A549 (cell line): Measurements from ENCODE around the gene TMEM218. TPM values are rescaled to one million over a fixed set of nuclear protein-coding genes. Genes with fewer than 3 reads are reported as not detected.

ENCODE experiments used
- ATAC-seq, 2 experiments: fragments of 200-7000 bp in 1 of 2; fragments of >200 bp in 1 of 2; cut with Nextera tagmentation in 1 of 2; cut with Tn5 transposase in 1 of 2; 3 replicates each; pipeline versions ENCODE4 v1.8.0 to v1.9.1; 2018 to 2020; ENCODE audit warnings: mild to moderate bottlenecking in 1 of 2, moderate library complexity in 1 of 2
- CTCF ChIA-PET: fragments of 300-600 bp; sonication (Branson Sonifier 250); formaldehyde crosslinking; extraction: SDS; loops from one replicate; lab custom pipeline; 2021; ENCODE audit warnings: antibody characterized with exemption, inconsistent platforms; lab: Yijun Ruan, JAX
- POLR2A ChIA-PET: fragments of 350-600 bp; formaldehyde crosslinking; extraction: SDS; loops from one replicate; lab custom pipeline; 2021; ENCODE audit warnings: antibody characterized with exemption, inconsistent platforms; lab: Yijun Ruan, JAX
- DNase-seq, 2 experiments: peaks; one replicate each; pipeline versions ENCODE4 v3.0.0 to v3.0.0-alpha.2; 2011 to 2016; ENCODE audit warnings: low read depth in 1 of 2, low spot score in 1 of 2
- FAIRE-seq: peaks from 2 replicates; lab custom pipeline; 2011; peaks lifted over from hg19 to GRCh38; lab: Jason Lieb, UNC
- H3K27ac ChIP-seq, 2 experiments: fragments of >200 bp; sonication (Bioruptor Twin); formaldehyde crosslinking; 3 replicates each; pipeline ENCODE4 v1.5.1; 2016 to 2017
- H3K4me1 ChIP-seq: fragments of >200 bp; sonication (Bioruptor Twin); formaldehyde crosslinking; 3 replicates; pipeline ENCODE4 v1.6.1; 2016
- H3K4me2 ChIP-seq: fragments of >200 bp; sonication (Bioruptor Twin); formaldehyde crosslinking; 3 replicates; pipeline ENCODE4 v1.6.1; 2016
- H3K4me3 ChIP-seq: fragments of >200 bp; sonication (Bioruptor Twin); formaldehyde crosslinking; 3 replicates; pipeline ENCODE4 v1.5.1; 2016
- H3K9me3 ChIP-seq: fragments of >200 bp; sonication (Bioruptor Twin); formaldehyde crosslinking; 3 replicates; pipeline ENCODE4 v1.6.1; 2016
- CEBPB ChIP-seq, 2 experiments: fragments of >200 bp in 1 of 2; sonication (Bioruptor Twin) in 1 of 2; formaldehyde crosslinking in 1 of 2; IDR thresholded peaks; 2 replicates each; pipeline ENCODE4 v1.6.1; 2012 to 2016
- CHD2 ChIP-seq: fragments of 150-350 bp; IDR thresholded peaks from 2 replicates; pipeline ENCODE4 v1.6.1; 2014; ENCODE audit warnings: low read length; ENCODE audit not compliant: partially characterized antibody
- FOSB ChIP-seq: fragments of 250-450 bp; sonication (Bioruptor Pico); IDR thresholded peaks from 2 replicates; pipeline ENCODE4 v1.5.0; 2020; ENCODE audit warnings: mild to moderate bottlenecking, moderate library complexity
- FOSL2 ChIP-seq, 2 experiments: fragments of 450-650 bp in 1 of 2; fragments of >200 bp in 1 of 2; sonication (Bioruptor Twin) in 1 of 2; formaldehyde crosslinking; IDR thresholded peaks; 2 replicates each; pipeline versions ENCODE4 v1.5.0 to v1.6.1; 2016 to 2020; ENCODE audit warnings: mild to moderate bottlenecking in 1 of 2, moderate library complexity in 1 of 2
- GATA3 ChIP-seq: IDR thresholded peaks from 2 replicates; pipeline ENCODE4 v1.6.1; 2012; ENCODE audit warnings: borderline replicate concordance
- HEYL ChIP-seq: fragments of 250-450 bp; sonication (Bioruptor Pico); IDR thresholded peaks from 2 replicates; pipeline ENCODE4 v1.8.0; 2021; ENCODE audit warnings: mild to moderate bottlenecking, moderate library complexity
- HOXB13 ChIP-seq: fragments of 250-450 bp; sonication (Bioruptor Pico); IDR thresholded peaks from 2 replicates; pipeline ENCODE4 v1.5.0; 2020; ENCODE audit warnings: low read depth, mild to moderate bottlenecking, moderate library complexity
- JUNB ChIP-seq: fragments of >200 bp; sonication (Bioruptor Twin); formaldehyde crosslinking; IDR thresholded peaks from 2 replicates; pipeline ENCODE4 v1.6.1; 2016
- KDM1A ChIP-seq: fragments of 200-600 bp; sonication (generic); IDR thresholded peaks from 2 replicates; pipeline ENCODE4 v1.6.1; 2016; ENCODE audit warnings: low read depth, mild to moderate bottlenecking
- MAFK ChIP-seq: fragments of 450-650 bp; IDR thresholded peaks from 2 replicates; pipeline ENCODE4 v1.6.1; 2014; ENCODE audit not compliant: partially characterized antibody
- NFE2L2 ChIP-seq: fragments of 150-350 bp; conservative IDR thresholded peaks from 2 replicates; pipeline ENCODE4 v1.6.1; 2014; ENCODE audit warnings: low read length
- NR3C1 ChIP-seq: fragments of >200 bp; sonication (Bioruptor Twin); formaldehyde crosslinking; IDR thresholded peaks from 3 replicates; pipeline ENCODE4 v1.6.1; 2017
- PHF8 ChIP-seq: fragments of 200-600 bp; sonication (generic); IDR thresholded peaks from 2 replicates; pipeline ENCODE4 v1.6.1; 2016; ENCODE audit warnings: low read depth, mild to moderate bottlenecking, antibody characterized with exemption, moderate library complexity, borderline replicate concordance
- POLR2A ChIP-seq: IDR thresholded peaks from 2 replicates; pipeline ENCODE4 v1.6.1; 2012; ENCODE audit warnings: mild to moderate bottlenecking, low read length
- RARB ChIP-seq: fragments of 250-450 bp; sonication (Bioruptor Pico); IDR thresholded peaks from 2 replicates; pipeline ENCODE4 v1.8.0; 2021; ENCODE audit warnings: mild to moderate bottlenecking, moderate library complexity
- RNF2 ChIP-seq: fragments of 200-600 bp; sonication (generic); IDR thresholded peaks from 2 replicates; pipeline ENCODE4 v1.6.1; 2016; ENCODE audit warnings: low read depth, mild to moderate bottlenecking, antibody characterized with exemption, moderate library complexity, borderline replicate concordance
- SREBF2 ChIP-seq: fragments of 450-650 bp; IDR thresholded peaks from 2 replicates; pipeline ENCODE4 v1.6.1; 2014; ENCODE audit warnings: mild to moderate bottlenecking, moderate library complexity
- ZC3H11A ChIP-seq: fragments of 450-650 bp; IDR thresholded peaks from 2 replicates; pipeline ENCODE4 v1.6.1; 2014; ENCODE audit warnings: antibody characterized with exemption, mild to moderate bottlenecking
- WGBS: methylation state at CpG from one replicate; pipeline ENCODE4 v1.1.6; 2017; ENCODE audit errors: missing lambda C conversion rate; 5-methylcytosine and 5-hydroxymethylcytosine counted together
- polyA plus RNA-seq, 4 experiments: library from polyadenylated mRNA; depleted of rRNA in 3 of 4; stranded (reverse); fragments of >200 nt; fragmentation: RNase III in 1 of 4; extraction: RNeasy Plus Mini Kit Qiagen cat#74134 plus additional on column Dnase treatment in 1 of 4; gene quantifications; 2 replicates in 3 of 4; 3 replicates in 1 of 4; pipeline ENCODE4 v1.2.3, GENCODE V29; 2011 to 2017
- TF ChIP-seq, protein P1 (sequence below): fragments of 200-600 bp; sonication (generic); IDR thresholded peaks from 2 replicates; pipeline ENCODE4 v1.6.1; 2016; ENCODE audit warnings: antibody characterized with exemption, mild to moderate bottlenecking, moderate library complexity
- TF ChIP-seq, protein P2 (sequence below): IDR thresholded peaks from 2 replicates; pipeline ENCODE4 v1.6.1; 2012
- TF ChIP-seq, protein P3 (sequence below): IDR thresholded peaks from 2 replicates; pipeline ENCODE4 v1.6.1; 2012
- TF ChIP-seq, protein P4 (sequence below): fragments of 250-450 bp; sonication (Bioruptor Pico); IDR thresholded peaks from 2 replicates; pipeline ENCODE4 v1.5.0; 2020; ENCODE audit warnings: low read depth, mild to moderate bottlenecking, moderate library complexity

Gene TMEM218
- polyA plus RNA-seq, 2 of the 4 experiments (the other 2 are of a cell fraction): 29.1 to 34.6 TPM

DNA sequence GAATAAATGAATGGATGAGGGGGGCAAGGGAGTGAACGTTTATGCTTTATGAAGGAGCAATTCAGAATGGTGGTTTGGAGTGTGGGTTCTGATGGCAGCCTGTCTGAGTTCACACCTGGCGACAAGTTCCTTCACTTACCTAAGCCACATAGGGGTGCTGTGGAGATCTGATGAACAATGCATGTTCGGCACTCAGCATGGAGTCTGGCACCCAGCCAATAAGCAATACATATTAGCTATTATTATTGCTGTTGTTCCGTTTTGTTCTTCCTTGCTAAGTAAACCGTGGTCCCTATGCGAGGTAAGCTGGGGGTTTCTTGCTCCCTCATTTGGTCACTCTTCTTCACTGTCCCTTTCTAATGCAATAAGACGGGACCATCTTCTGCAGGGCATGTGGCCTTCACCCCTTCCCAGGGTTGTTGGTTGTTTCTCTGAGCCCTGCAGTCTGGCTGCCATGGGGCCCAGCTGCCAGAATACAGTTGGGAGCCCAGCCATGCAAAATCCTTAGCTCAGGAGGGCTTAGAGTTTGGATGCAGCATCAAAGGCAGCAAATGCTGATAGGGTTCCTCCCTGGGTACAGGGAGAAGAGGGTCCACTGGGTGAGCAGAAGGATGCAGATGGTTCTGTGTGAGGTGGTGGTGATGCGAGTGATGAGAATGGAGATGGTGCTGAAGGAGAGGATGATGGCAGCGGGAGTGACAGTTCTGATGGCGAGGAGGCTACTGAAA lies 46.7 kb upstream of the TMEM218 start:
- WGBS: 51% methylated on average over 10 of the region's 10 CpGs
- TF ChIP-seq ZC3H11A (no peak), JUNB (no peak), FOSB (CRISPR knock-in tag) (no peak), HEYL (CRISPR knock-in tag) (no peak), RARB (no peak), POLR2A (no peak), FOSL2 (IDR thresholded peaks at IDR 0.05) (no peak), FOSL2 (CRISPR knock-in tag; IDR thresholded peaks at IDR 0.05) (no peak), NFE2L2 (no peak), CHD2 (no peak), HOXB13 (CRISPR knock-in tag) (no peak), NR3C1 (no peak)
- TF ChIP-seq, protein P1, sequence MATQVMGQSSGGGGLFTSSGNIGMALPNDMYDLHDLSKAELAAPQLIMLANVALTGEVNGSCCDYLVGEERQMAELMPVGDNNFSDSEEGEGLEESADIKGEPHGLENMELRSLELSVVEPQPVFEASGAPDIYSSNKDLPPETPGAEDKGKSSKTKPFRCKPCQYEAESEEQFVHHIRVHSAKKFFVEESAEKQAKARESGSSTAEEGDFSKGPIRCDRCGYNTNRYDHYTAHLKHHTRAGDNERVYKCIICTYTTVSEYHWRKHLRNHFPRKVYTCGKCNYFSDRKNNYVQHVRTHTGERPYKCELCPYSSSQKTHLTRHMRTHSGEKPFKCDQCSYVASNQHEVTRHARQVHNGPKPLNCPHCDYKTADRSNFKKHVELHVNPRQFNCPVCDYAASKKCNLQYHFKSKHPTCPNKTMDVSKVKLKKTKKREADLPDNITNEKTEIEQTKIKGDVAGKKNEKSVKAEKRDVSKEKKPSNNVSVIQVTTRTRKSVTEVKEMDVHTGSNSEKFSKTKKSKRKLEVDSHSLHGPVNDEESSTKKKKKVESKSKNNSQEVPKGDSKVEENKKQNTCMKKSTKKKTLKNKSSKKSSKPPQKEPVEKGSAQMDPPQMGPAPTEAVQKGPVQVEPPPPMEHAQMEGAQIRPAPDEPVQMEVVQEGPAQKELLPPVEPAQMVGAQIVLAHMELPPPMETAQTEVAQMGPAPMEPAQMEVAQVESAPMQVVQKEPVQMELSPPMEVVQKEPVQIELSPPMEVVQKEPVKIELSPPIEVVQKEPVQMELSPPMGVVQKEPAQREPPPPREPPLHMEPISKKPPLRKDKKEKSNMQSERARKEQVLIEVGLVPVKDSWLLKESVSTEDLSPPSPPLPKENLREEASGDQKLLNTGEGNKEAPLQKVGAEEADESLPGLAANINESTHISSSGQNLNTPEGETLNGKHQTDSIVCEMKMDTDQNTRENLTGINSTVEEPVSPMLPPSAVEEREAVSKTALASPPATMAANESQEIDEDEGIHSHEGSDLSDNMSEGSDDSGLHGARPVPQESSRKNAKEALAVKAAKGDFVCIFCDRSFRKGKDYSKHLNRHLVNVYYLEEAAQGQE: no peak
- TF ChIP-seq, protein P2, sequence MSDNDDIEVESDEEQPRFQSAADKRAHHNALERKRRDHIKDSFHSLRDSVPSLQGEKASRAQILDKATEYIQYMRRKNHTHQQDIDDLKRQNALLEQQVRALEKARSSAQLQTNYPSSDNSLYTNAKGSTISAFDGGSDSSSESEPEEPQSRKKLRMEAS: no peak
- Histone ChIP-seq H3K4me2 (no peak overlapping the region), H3K27ac (no peak overlapping the region), H3K4me3 (no peak overlapping the region), H3K4me1 (no peaks in the 10 kb centered on the region), H3K9me3 (no peaks in the 10 kb centered on the region)
- CTCF ChIA-PET: interaction anchor here (0.9 kb wide), 1 partner anchor 206 kb away, joined by 3 read pairs; no protein-coding TSS in a partner anchor
- no peak for FAIRE-seq
- no peak for DNase-seq
- POLR2A ChIA-PET: no interaction called here
- ATAC-seq: no peak

DNA sequence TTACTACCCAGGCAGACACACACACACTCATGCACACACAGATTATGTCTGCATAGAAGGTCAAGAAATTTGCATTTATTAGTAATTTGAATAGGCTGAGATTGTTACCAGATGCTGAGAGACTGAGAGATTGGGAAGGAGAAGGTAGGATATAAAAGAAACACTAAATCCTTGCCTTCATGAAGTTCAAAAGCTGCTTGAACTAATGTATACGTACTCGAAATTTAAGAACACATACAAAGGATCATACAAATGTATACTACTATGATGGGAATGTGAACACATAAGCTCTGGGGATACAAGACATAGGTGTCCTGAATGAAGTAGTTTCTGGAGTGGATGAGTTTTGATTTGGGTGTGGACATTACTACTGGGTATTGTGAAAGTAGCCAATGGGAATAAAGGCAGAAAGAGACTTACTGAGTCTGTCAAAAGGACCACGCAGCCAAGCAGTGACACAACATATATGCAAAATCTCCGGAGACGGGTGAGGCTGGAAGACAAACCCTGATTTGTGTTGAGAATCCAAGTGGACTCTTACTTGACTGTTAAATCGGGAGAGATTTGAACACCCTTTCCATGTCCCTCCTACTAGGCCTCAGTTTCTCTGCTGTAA lies 45.8 kb upstream of the TMEM218 start:
- ATAC-seq: no peak
- no peak for FAIRE-seq
- DNase-seq: no peak
- no peaks in the 10 kb centered on the region for H3K4me1 ChIP-seq
- H3K4me3 ChIP-seq: no peak overlapping the region
- no peaks in the 10 kb centered on the region for H3K9me3 ChIP-seq
- TF ChIP-seq KDM1A: no peak
- TF ChIP-seq HEYL (CRISPR knock-in tag): no peak
- no peak for TF ChIP-seq GATA3
- TF ChIP-seq, protein P3, sequence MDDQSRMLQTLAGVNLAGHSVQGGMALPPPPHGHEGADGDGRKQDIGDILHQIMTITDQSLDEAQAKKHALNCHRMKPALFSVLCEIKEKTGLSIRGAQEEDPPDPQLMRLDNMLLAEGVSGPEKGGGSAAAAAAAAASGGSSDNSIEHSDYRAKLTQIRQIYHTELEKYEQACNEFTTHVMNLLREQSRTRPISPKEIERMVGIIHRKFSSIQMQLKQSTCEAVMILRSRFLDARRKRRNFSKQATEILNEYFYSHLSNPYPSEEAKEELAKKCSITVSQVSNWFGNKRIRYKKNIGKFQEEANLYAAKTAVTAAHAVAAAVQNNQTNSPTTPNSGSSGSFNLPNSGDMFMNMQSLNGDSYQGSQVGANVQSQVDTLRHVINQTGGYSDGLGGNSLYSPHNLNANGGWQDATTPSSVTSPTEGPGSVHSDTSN: no peak
- TF ChIP-seq MAFK: no peak
- no peak for TF ChIP-seq RNF2
- TF ChIP-seq, protein P4, sequence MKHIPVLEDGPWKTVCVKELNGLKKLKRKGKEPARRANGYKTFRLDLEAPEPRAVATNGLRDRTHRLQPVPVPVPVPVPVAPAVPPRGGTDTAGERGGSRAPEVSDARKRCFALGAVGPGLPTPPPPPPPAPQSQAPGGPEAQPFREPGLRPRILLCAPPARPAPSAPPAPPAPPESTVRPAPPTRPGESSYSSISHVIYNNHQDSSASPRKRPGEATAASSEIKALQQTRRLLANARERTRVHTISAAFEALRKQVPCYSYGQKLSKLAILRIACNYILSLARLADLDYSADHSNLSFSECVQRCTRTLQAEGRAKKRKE (CRISPR knock-in tag): no peak
- TF ChIP-seq PHF8: no peak
- no peak for TF ChIP-seq SREBF2
- TF ChIP-seq CEBPB (IDR thresholded peaks at IDR 0.05): no peak
- ChIA-PET POLR2A (no interaction called here), CTCF (interaction anchor here (0.9 to 1.2 kb wide), 2 partner anchors 15 to 205 kb away, joined by 3 read pairs; no protein-coding TSS in a partner anchor)
- 33% methylated on average over 6 of the region's 6 CpGs for WGBS
- H3K27ac ChIP-seq: no peak overlapping the region
- H3K4me2 ChIP-seq: no peak overlapping the region
